ENCODE data around the gene HNRNPA0. TPM values are rescaled to one million over a fixed set of nuclear protein-coding genes. Genes with fewer than 3 reads are reported as not detected.
A peak's percentile ranks its signal among the peaks of the same experiment; 100 is the strongest.

HNRNPA0 gene
- total and polyA plus RNA-seq, 2 of the 4 experiments (the other 2 are of a cell fraction): 5.2 to 12.2 TPM

- Histone ChIP-seq H3K14ac (replicated peaks; ENCODE audit: low read depth, low read length) (no peak overlapping the region), H3K4me1 (ENCODE audit: control insufficient read depth, insufficient read depth, low read length) (no peaks in the 10 kb centered on the region; the same call in none of the 2 replicates), H2BK120ac (ENCODE audit: low read depth, low read length) (no peak overlapping the region), H3K79me1 (ENCODE audit: low read depth in 1 of 2, low read length in 2 of 2) (no peaks in the 10 kb centered on the region; a peak in 1 of 4 replicates), H3K27me3 (ENCODE audit: control insufficient read depth, insufficient read depth, low read length) (no peaks in the 10 kb centered on the region; the same call in 1 of the 2 replicates), H3K27ac (ENCODE audit: insufficient read depth, low read length) (no peak overlapping the region), H3K36me3 (ENCODE audit: control insufficient read depth, insufficient read depth, low read length) (no peaks in the 10 kb centered on the region), H4K5ac (ENCODE audit: low read depth, low read length) (no peak overlapping the region), H2AK5ac (ENCODE audit: low read depth, low read length) (no peak overlapping the region), H2BK20ac (ENCODE audit: low read depth, low read length) (no peak overlapping the region), H3K9ac (ENCODE audit: low read depth, low read length) (no peak overlapping the region), H4K91ac (ENCODE audit: insufficient read depth, low read depth, low read length) (no peak overlapping the region), H4K8ac (ENCODE audit: low read depth in 2 of 2, low read length in 2 of 2) (no peak overlapping the region), H4K20me1 (ENCODE audit: insufficient read depth, low read length) (no peaks in the 10 kb centered on the region), H3K23ac (ENCODE audit: low read depth, low read length) (peak overlapping the region; percentile 38; the same call in 1 of the 2 replicates), H3K9me3 (ENCODE audit: control insufficient read depth, insufficient read depth, low read length) (no peaks in the 10 kb centered on the region), H2AK9ac (replicated peaks; ENCODE audit: low read depth, low read length, poor library complexity) (no peak overlapping the region), H3K4ac (ENCODE audit: low read depth, low read length) (no peak overlapping the region), H2BK15ac (ENCODE audit: low read depth, low read length) (no peak overlapping the region), H3K9me1 (ENCODE audit: insufficient read depth, low read length) (no peaks in the 10 kb centered on the region; the same call in 1 of the 2 replicates), H3K4me2 (ENCODE audit: low read depth, low read length) (no peak overlapping the region), H2AFZ (replicated peaks; ENCODE audit: low read length, poor library complexity) (no peak overlapping the region), H3K4me3 (ENCODE audit: insufficient read depth, low read depth, low read length) (no peak overlapping the region), H3K56ac (ENCODE audit: extremely low read depth, insufficient read depth, low read length) (no peak overlapping the region), H2BK5ac (ENCODE audit: low read depth, low read length, poor library complexity, severe bottlenecking) (no peak overlapping the region), H3K18ac (ENCODE audit: low read depth, low read length) (no peak overlapping the region)
- in situ Hi-C loops (cut with MboI; ENCODE audit: low sequenced_read_pairs): loop anchor here (5.0 to 25.0 kb wide), 2 partner anchors 79 to 424 kb away; no protein-coding TSS in a partner anchor
- POLR2A ChIA-PET (ENCODE audit: unreplicated experiment): no interaction called here
- ATAC-seq (ENCODE audit: low read depth) (no peak), DNase-seq (no peak)
- dilution Hi-C loops (cut with HindIII; ENCODE audit: low sequenced_read_pairs, unreplicated experiment): no loop called here
- 100% methylated on average over 1 of the region's 1 CpG; no CpG with 5 or more reads in 1 of the 2 experiments for WGBS, 2 experiments (ENCODE audit: extremely low coverage in 2 of 2, insufficient read length in 1 of 2)
- no TSS peak for BruUV-seq (replicated peaks)
- CTCF ChIA-PET: interaction anchor here (1.0 to 2.5 kb wide), 2 partner anchors 17 to 76 kb away, joined by 6 to 8 read pairs; no protein-coding TSS in a partner anchor
- intact Hi-C loops (cut with micrococcal nuclease): no loop called here
- TF ChIP-seq CEBPB (IDR thresholded peaks at IDR 0.05; ENCODE audit: low read depth, low read length): no peak
- no peak for TF ChIP-seq FOS (IDR thresholded peaks at IDR 0.05; ENCODE audit: low read depth, low read length)
- no peak for TF ChIP-seq BHLHE40 (IDR thresholded peaks at IDR 0.05; ENCODE audit: low read depth, low read length)
- no peak for TF ChIP-seq CHD1 (IDR thresholded peaks at IDR 0.05; ENCODE audit: low read depth, low read length)
- no peak for TF ChIP-seq RAD21 (IDR thresholded peaks at IDR 0.05; ENCODE audit: low read length)
- TF ChIP-seq CTCF (conservative IDR thresholded peaks at IDR 0.05; ENCODE audit: low read depth, low read length): no peak
- TF ChIP-seq NFE2L2 (IDR thresholded peaks at IDR 0.05; ENCODE audit: low read depth, low read length): no peak
- TF ChIP-seq RFX5 (IDR thresholded peaks at IDR 0.05; ENCODE audit: low read depth, low read length): no peak
- TF ChIP-seq MXI1 (IDR thresholded peaks at IDR 0.05; ENCODE audit: borderline replicate concordance, low read depth, low read length): no peak
- TF ChIP-seq RCOR1 (IDR thresholded peaks at IDR 0.05; ENCODE audit: insufficient replicate concordance, low read length): no peak
- no peak for TF ChIP-seq ELK1 (IDR thresholded peaks at IDR 0.05; ENCODE audit: borderline replicate concordance, low read depth, low read length)
- TF ChIP-seq USF2 (IDR thresholded peaks at IDR 0.05; ENCODE audit: low read depth, low read length): no peak
- TF ChIP-seq SMC3 (IDR thresholded peaks at IDR 0.05; ENCODE audit: low read depth, low read length): no peak
- TF ChIP-seq MAFK (IDR thresholded peaks at IDR 0.05; ENCODE audit: low read depth, low read length): no peak
- no peak for TF ChIP-seq POLR2A (IDR thresholded peaks at IDR 0.05; ENCODE audit: low read depth, low read length)
- no peak for TF ChIP-seq MAZ (IDR thresholded peaks at IDR 0.05; ENCODE audit: borderline replicate concordance, low read depth, low read length)
These were observed 17.7 kb downstream of the HNRNPA0 start for GRCh38 chr5:137736496-137736895.

Data from IMR-90 (cell line).